SK-N-SH (cell line): Measurements from ENCODE around the gene PAGE1. TPM values are rescaled to one million over a fixed set of nuclear protein-coding genes. Genes with fewer than 3 reads are reported as not detected.

Source experiments
- polyA plus RNA-seq, 3 experiments: library from polyadenylated mRNA; depleted of rRNA; stranded (reverse); fragments of >200 nt; gene quantifications; 2 replicates each; pipeline ENCODE4 v1.2.3, GENCODE V29; 2012

The PAGE1 gene
- polyA plus RNA-seq, 1 of the 3 experiments (the other 2 are of a cell fraction), result 0.54 TPM

Other genes with a start within 250 kb of the PAGE1 start
- not detected in 2 replicates for gene GAGE12C, start 163.8 kb downstream of the PAGE1 start, polyA plus RNA-seq (2012; rRNA removed)
- gene GAGE12D, start 154.3 kb downstream of the PAGE1 start, polyA plus RNA-seq (2012; rRNA removed), result not detected in 2 replicates
- gene GAGE12E, start 144.7 kb downstream of the PAGE1 start, polyA plus RNA-seq (2012; rRNA removed), result not detected in 2 replicates
- gene GAGE12F, start 135.1 kb downstream of the PAGE1 start, polyA plus RNA-seq (2012; rRNA removed), result not detected in 2 replicates
- gene GAGE12G, start 125.6 kb downstream of the PAGE1 start, polyA plus RNA-seq (2012; rRNA removed), result not detected in 2 replicates
- not detected in 2 replicates for gene GAGE12H, start 116.0 kb downstream of the PAGE1 start, polyA plus RNA-seq (2012; rRNA removed)
- gene GAGE2A, start 106.5 kb downstream of the PAGE1 start, polyA plus RNA-seq (2012; rRNA removed), result not detected in 2 replicates
- not detected in 2 replicates for gene GAGE1, start 97.0 kb downstream of the PAGE1 start, polyA plus RNA-seq (2012; rRNA removed)
- not detected in 2 replicates for gene PAGE4, start 133.3 kb upstream of the PAGE1 start, polyA plus RNA-seq (2012; rRNA removed)
- 1.9 and 2.9 TPM in 2 replicates for gene USP27X, start 183.5 kb upstream of the PAGE1 start, polyA plus RNA-seq (2012; rRNA removed)
- gene CLCN5, start 226.6 kb upstream of the PAGE1 start, polyA plus RNA-seq (2012; rRNA removed), result 1.7 and 1.9 TPM in 2 replicates